Erythroblast (primary cell): Measurements from ENCODE around the gene SNRNP27.
A peak's percentile ranks its signal among the peaks of the same experiment; 100 is the strongest.
"Not testable (repeated sequence)": the region's sequence is repeated elsewhere in the genome, so short reads cannot be mapped to it uniquely, and the experiment has no call there.

ENCODE experiments used
- DNase-seq, 2 experiments: peaks; one replicate each; lab custom pipeline; 2025; lab: John Stamatoyannopoulos, UW
- GATA1 ChIP-seq: IDR thresholded peaks from 2 replicates; pipeline ENCODE4 v1.6.1; 2011; ENCODE audit warnings: low read depth, mild to moderate bottlenecking, control low read depth, low read length, moderate library complexity
- POLR2A ChIP-seq: IDR thresholded peaks from 2 replicates; pipeline ENCODE4 v1.6.1; 2011; ENCODE audit warnings: mild to moderate bottlenecking, low read length

SNRNP27 gene

GRCh38 chr2:69946351-69947324 lies 52.9 kb downstream of the SNRNP27 start:
- DNase-seq: peak; percentile 21 to 47
- TF ChIP-seq POLR2A (no peak), GATA1 (no peak)

- no peak for TF ChIP-seq GATA1
- TF ChIP-seq POLR2A: no peak
- no peak for DNase-seq
These were observed 53.7 kb downstream of the SNRNP27 start for GRCh38 chr2:69947325-69947931.

- TF ChIP-seq POLR2A: no peak
- no peak for TF ChIP-seq GATA1
- DNase-seq: no peak
These were observed 54.5 kb downstream of the SNRNP27 start for GRCh38 chr2:69948032-69948962.

GRCh38 chr2:69948963-69949645 lies 55.3 kb downstream of the SNRNP27 start:
- DNase-seq: no peak
- TF ChIP-seq GATA1 (no peak), POLR2A (no peak)

- no peak for DNase-seq
- TF ChIP-seq POLR2A (no peak), GATA1 (no peak)
These were observed 56.5 kb downstream of the SNRNP27 start for GRCh38 chr2:69950241-69950640.

- not testable (repeated sequence) for DNase-seq
These were observed 56.9 kb downstream of the SNRNP27 start for GRCh38 chr2:69950671-69951070.

GRCh38 chr2:69952336-69953115 lies 58.8 kb downstream of the SNRNP27 start:
- DNase-seq: no peak
- TF ChIP-seq POLR2A (no peak), GATA1 (no peak)

GRCh38 chr2:69954084-69954483 lies 60.3 kb downstream of the SNRNP27 start:
- no peak for TF ChIP-seq POLR2A
- TF ChIP-seq GATA1: no peak

More at GRCh38 chr2:69954084-69954483, 60.3 kb downstream of the SNRNP27 start:
- no peak for DNase-seq
